Suprapubic skin (tissue), 4 donors: Measurements from ENCODE around the gene CYFIP2. TPM values are rescaled to one million over a fixed set of nuclear protein-coding genes. Genes with fewer than 3 reads are reported as not detected.

Source experiments
- DNase-seq, 2 donors: peaks; one replicate each; pipeline ENCODE4 v3.0.0-alpha.2; 2019; ENCODE audit warnings: low spot score in 2 of 2
- H3K27ac ChIP-seq: fragments of 200-600 bp; sonication (generic); one replicate; pipeline ENCODE4 v1.5.1; 2019
- H3K27me3 ChIP-seq: fragments of 200-600 bp; sonication (generic); one replicate; pipeline ENCODE4 v1.5.1; 2019
- H3K36me3 ChIP-seq: fragments of 200-600 bp; sonication (generic); one replicate; pipeline ENCODE4 v1.5.1; 2019
- H3K4me1 ChIP-seq: fragments of 200-600 bp; sonication (generic); one replicate; pipeline ENCODE4 v1.5.1; 2019
- H3K4me3 ChIP-seq: fragments of 200-600 bp; sonication (generic); one replicate; pipeline ENCODE4 v1.5.1; 2019; ENCODE audit warnings: mild to moderate bottlenecking
- H3K9me3 ChIP-seq: fragments of 200-600 bp; sonication (generic); one replicate; pipeline ENCODE4 v1.5.1; 2019
- EP300 ChIP-seq: sonication (generic); formaldehyde crosslinking; IDR thresholded peaks from one replicate; pipeline ENCODE4 v1.6.1; 2017; ENCODE audit warnings: antibody characterized with exemption
- POLR2A ChIP-seq, 2 donors: fragments of 450-650 bp; IDR thresholded peaks; one replicate each; pipeline ENCODE4 v1.6.1; 2017; ENCODE audit warnings: antibody characterized with exemption in 2 of 2, mild to moderate bottlenecking in 2 of 2, moderate library complexity in 2 of 2
- POLR2AphosphoS5 ChIP-seq, 3 donors: sonication (generic); formaldehyde crosslinking; IDR thresholded peaks; one replicate each; pipeline ENCODE4 v1.6.1; 2017; ENCODE audit warnings: antibody characterized with exemption in 3 of 3
- WGBS: methylation state at CpG from one replicate; pipeline ENCODE4 v1.1.5; 2018; 5-methylcytosine and 5-hydroxymethylcytosine counted together
- total RNA-seq, 4 donors: library from RNA; depleted of rRNA; stranded (reverse); fragments of >200 nt; gene quantifications; one replicate each; pipeline ENCODE4 v1.1.0, GENCODE V29; 2016
- TF ChIP-seq, protein P1 (sequence below), 2 donors: fragments of 200-600 bp in 1 of 2; fragments of 450-650 bp in 1 of 2; sonication (generic) in 1 of 2; IDR thresholded peaks; one replicate each; pipeline ENCODE4 v1.5.1; 2016 to 2019; ENCODE audit warnings: antibody characterized with exemption in 2 of 2, mild to moderate bottlenecking in 1 of 2, moderate library complexity in 1 of 2

Gene CYFIP2
- total RNA-seq, 4 donors from 2014 or later: 12.7 to 17.1 (median 14.9) TPM

DNA sequence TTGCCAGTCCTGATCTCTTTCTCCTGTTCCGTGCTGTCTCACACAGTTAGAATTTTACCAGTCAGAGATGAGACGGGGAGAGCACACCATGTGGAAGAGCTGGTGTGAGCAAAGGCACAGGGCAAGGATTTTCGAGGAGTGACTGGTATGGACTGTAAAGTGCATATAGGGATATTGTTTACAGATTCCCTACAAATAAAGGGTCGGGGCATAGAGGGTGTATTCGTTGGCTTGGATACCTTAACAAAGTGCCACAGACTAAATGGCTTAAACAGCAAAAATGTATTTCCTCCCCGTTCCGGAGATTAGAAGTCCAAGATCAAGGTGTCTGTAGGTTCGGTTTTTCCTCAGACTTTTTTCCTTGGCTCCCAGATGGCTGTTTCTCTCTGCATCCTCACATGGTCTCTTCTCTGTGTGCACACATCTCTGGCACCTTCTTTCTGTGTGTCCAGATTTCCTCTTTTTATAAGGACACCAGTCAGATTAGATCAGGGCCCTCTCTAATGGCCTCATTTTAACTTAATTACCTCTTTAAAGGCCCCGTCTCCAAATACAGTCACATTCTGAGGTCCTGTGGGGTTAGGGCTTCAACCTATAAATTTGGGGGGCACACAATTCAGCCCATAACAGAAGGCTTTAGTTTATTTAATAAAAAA, 23.4 kb downstream of the CYFIP2 start:
- Histone ChIP-seq H3K4me3 (no peak overlapping the region), H3K27me3 (no peaks in the 10 kb centered on the region), H3K36me3 (no peaks in the 10 kb centered on the region), H3K27ac (no peak overlapping the region), H3K9me3 (no peaks in the 10 kb centered on the region), H3K4me1 (no peaks in the 10 kb centered on the region)
- WGBS: 87% methylated on average over 9 of the region's 9 CpGs
- no peak for DNase-seq
- TF ChIP-seq EP300: no peak
- TF ChIP-seq POLR2A (IDR thresholded peaks at IDR 0.05): no peak

GRCh38 chr5:157290156-157290980, 24.4 kb downstream of the CYFIP2 start:
- Histone ChIP-seq H3K4me1 (no peaks in the 10 kb centered on the region), H3K9me3 (no peaks in the 10 kb centered on the region), H3K4me3 (no peak overlapping the region), H3K27me3 (no peaks in the 10 kb centered on the region), H3K27ac (no peak overlapping the region), H3K36me3 (no peaks in the 10 kb centered on the region)
- TF ChIP-seq EP300: no peak
- no peak for TF ChIP-seq POLR2AphosphoS5 (IDR thresholded peaks at IDR 0.05)
- TF ChIP-seq POLR2A (IDR thresholded peaks at IDR 0.05): no peak
- TF ChIP-seq, protein P1, sequence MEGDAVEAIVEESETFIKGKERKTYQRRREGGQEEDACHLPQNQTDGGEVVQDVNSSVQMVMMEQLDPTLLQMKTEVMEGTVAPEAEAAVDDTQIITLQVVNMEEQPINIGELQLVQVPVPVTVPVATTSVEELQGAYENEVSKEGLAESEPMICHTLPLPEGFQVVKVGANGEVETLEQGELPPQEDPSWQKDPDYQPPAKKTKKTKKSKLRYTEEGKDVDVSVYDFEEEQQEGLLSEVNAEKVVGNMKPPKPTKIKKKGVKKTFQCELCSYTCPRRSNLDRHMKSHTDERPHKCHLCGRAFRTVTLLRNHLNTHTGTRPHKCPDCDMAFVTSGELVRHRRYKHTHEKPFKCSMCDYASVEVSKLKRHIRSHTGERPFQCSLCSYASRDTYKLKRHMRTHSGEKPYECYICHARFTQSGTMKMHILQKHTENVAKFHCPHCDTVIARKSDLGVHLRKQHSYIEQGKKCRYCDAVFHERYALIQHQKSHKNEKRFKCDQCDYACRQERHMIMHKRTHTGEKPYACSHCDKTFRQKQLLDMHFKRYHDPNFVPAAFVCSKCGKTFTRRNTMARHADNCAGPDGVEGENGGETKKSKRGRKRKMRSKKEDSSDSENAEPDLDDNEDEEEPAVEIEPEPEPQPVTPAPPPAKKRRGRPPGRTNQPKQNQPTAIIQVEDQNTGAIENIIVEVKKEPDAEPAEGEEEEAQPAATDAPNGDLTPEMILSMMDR (IDR thresholded peaks at IDR 0.05): no peak
- no peak for DNase-seq
- WGBS: 70% methylated on average over 6 of the region's 6 CpGs

DNA sequence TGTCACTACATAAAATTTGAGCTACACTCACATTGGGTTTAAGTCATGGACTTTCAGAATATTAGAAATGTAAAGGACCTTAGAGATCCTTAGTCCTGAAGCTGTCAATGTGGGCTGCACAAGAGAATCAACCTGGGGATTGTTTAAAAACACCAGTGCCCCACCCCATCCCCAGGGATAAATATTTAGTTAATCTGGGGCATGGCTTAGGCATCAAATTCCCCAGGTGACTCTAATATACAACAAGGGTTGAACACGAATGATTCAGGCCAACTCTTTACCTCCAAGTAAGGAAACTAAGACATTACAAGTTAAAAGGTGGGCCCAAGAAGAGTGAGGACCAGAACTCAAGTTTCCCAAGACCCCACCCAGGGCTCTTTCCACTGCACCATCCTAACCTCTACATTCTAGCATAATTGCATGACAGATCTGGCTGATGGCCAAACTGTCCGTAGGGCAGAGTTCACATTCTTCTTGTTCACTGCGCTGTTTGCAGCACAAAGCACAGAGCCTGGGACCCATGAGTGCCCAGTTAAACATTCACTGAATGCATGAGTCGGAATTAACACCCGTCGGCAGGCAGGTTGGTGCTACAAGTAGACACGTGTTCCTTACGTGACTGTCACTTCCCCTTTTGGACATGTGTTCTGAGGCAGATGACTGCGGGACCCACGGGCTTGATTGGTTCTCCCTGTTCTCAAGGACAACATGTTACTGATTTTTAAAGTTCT, 25.2 kb downstream of the CYFIP2 start:
- Histone ChIP-seq H3K27me3 (no peaks in the 10 kb centered on the region), H3K4me3 (no peak overlapping the region), H3K36me3 (no peaks in the 10 kb centered on the region), H3K27ac (no peak overlapping the region), H3K4me1 (no peaks in the 10 kb centered on the region), H3K9me3 (no peaks in the 10 kb centered on the region)
- TF ChIP-seq POLR2AphosphoS5 (IDR thresholded peaks at IDR 0.05): no peak
- TF ChIP-seq EP300: no peak
- TF ChIP-seq, protein P1 (IDR thresholded peaks at IDR 0.05): no peak
- 58% methylated on average over 10 of the region's 10 CpGs for WGBS
- no peak for DNase-seq

DNA sequence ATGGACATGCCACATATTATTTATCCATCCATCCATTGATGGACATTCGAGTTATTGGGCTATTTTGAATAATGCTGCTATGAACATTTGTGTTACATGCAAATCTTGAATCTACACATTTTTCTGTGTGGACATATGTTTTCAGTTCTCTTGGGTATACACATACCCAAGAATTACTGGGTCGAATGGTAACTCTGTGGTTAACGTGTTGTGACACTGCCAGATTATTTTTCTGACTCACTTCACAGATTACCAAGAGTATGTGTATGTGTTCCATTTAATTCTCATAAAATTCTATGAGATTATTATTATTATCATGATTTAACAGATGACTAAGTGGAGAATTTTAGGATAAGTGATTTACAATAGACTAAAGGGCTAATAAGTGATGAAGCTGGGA, 26.7 kb downstream of the CYFIP2 start:
- DNase-seq: no peak
- WGBS: 89% methylated on average over 3 of the region's 3 CpGs

GRCh38 chr5:157294407-157295091, 28.6 kb downstream of the CYFIP2 start:
- no peak overlapping the region for H3K4me3 ChIP-seq
- no peaks in the 10 kb centered on the region for H3K9me3 ChIP-seq
- H3K27ac ChIP-seq: no peak overlapping the region
- no peaks in the 10 kb centered on the region for H3K36me3 ChIP-seq
- TF ChIP-seq POLR2A (IDR thresholded peaks at IDR 0.05): no peak
- no peak for TF ChIP-seq EP300
- TF ChIP-seq, protein P1 (IDR thresholded peaks at IDR 0.05): no peak
- TF ChIP-seq POLR2AphosphoS5 (IDR thresholded peaks at IDR 0.05): no peak
- no peaks in the 10 kb centered on the region for H3K27me3 ChIP-seq
- H3K4me1 ChIP-seq: no peaks in the 10 kb centered on the region
- DNase-seq: no peak
- WGBS: 84% methylated on average over 6 of the region's 7 CpGs

More for the DNA sequence above, 26.7 kb downstream of the CYFIP2 start:
- no peaks in the 10 kb centered on the region for H3K27me3 ChIP-seq
- no peaks in the 10 kb centered on the region for H3K4me1 ChIP-seq
- H3K36me3 ChIP-seq: no peaks in the 10 kb centered on the region
- H3K9me3 ChIP-seq: no peaks in the 10 kb centered on the region
- no peak overlapping the region for H3K27ac ChIP-seq
- TF ChIP-seq POLR2A (IDR thresholded peaks at IDR 0.05) (no peak), EP300 (no peak), POLR2AphosphoS5 (IDR thresholded peaks at IDR 0.05) (no peak)
- TF ChIP-seq, protein P1 (IDR thresholded peaks at IDR 0.05): no peak
- no peak overlapping the region for H3K4me3 ChIP-seq
